Neuron (in vitro differentiated cells): ENCODE measurements around the gene ATP5MG.
"Not testable (repeated sequence)": the region's sequence is repeated elsewhere in the genome, so short reads cannot be mapped to it uniquely, and the experiment has no call there.

ENCODE experiments used
- H2AFZ ChIP-seq: one replicate; pipeline ENCODE4 v1.6.1; 2013; ENCODE audit warnings: low read depth, mild to moderate bottlenecking, inconsistent platforms, low read length, moderate library complexity
- H3K27me3 ChIP-seq: one replicate; pipeline ENCODE4 v1.6.1; 2013; ENCODE audit warnings: low read length; ENCODE audit not compliant: insufficient read depth
- H3K36me3 ChIP-seq: one replicate; pipeline ENCODE4 v1.6.1; 2013; ENCODE audit warnings: low read length; ENCODE audit not compliant: insufficient read depth
- H3K4me1 ChIP-seq: one replicate; pipeline ENCODE4 v1.6.1; 2013; ENCODE audit warnings: low read length; ENCODE audit not compliant: insufficient read depth
- H3K4me3 ChIP-seq: 2 replicates; pipeline ENCODE4 v1.5.1; 2013; ENCODE audit warnings: mild to moderate bottlenecking, low read length, moderate library complexity
- H3K9me3 ChIP-seq: one replicate; pipeline ENCODE4 v1.6.1; 2013; ENCODE audit warnings: low read length

Gene ATP5MG

DNA sequence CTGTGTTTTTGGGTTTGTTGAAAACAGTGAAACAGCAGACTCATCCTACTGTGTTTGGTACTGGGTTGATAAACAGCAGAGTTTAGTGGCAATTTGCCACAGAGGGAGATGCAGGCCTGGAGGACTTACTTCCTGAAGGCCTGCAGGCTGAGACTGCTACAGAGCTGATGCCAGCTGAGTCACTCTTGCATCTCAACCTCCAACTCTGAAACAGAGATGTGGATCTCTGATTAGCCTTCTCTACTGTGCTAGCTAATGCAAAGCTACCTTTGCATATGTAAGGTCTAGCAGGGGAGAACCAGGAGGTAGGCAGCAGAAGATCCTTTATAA lies 14.3 kb downstream of the ATP5MG start:
- H3K4me3 ChIP-seq: no peak overlapping the region
- H3K9me3 ChIP-seq: no peaks in the 10 kb centered on the region
- peaks cover 4% of the 10 kb centered on the region for H3K36me3 ChIP-seq
- H2AFZ ChIP-seq: no peak overlapping the region
- H3K4me1 ChIP-seq: no peaks in the 10 kb centered on the region
- H3K27me3 ChIP-seq: no peaks in the 10 kb centered on the region

DNA sequence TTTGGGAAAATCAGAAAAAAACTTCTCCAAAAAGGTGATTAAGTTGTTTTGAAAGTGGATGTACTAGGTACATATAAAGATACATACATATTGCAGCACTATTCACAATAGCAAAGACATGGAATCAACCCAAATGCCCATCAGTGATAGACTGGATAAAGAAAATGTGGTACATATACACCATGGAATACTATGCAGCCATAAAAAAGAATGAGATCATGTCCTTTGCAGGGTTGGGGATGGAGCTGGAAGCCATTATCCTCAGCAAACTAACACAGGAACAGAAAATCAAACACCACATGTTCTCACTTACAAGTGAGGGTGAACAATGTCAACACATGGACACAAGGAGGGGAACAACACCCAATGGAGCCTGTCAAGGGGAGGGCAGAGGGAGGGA lies 15.5 kb downstream of the ATP5MG start:
- H3K4me1 ChIP-seq, H3K9me3 ChIP-seq, H3K4me3 ChIP-seq, H2AFZ ChIP-seq, H3K36me3 ChIP-seq, H3K27me3 ChIP-seq: not testable (repeated sequence)

- Histone ChIP-seq H3K36me3 (peaks cover 3% of the 10 kb centered on the region), H3K9me3 (no peaks in the 10 kb centered on the region), H3K4me3 (no peak overlapping the region), H3K4me1 (no peaks in the 10 kb centered on the region), H2AFZ (no peak overlapping the region), H3K27me3 (no peaks in the 10 kb centered on the region)
Observed at GRCh38 chr11:118417801-118418200, 16.4 kb downstream of the ATP5MG start.

GRCh38 chr11:118418766-118419165 lies 17.4 kb downstream of the ATP5MG start:
- no peak overlapping the region for H3K4me3 ChIP-seq
- H3K27me3 ChIP-seq: no peaks in the 10 kb centered on the region
- peaks cover 3% of the 10 kb centered on the region for H3K36me3 ChIP-seq
- no peaks in the 10 kb centered on the region for H3K4me1 ChIP-seq
- no peak overlapping the region for H2AFZ ChIP-seq
- H3K9me3 ChIP-seq: no peaks in the 10 kb centered on the region

DNA sequence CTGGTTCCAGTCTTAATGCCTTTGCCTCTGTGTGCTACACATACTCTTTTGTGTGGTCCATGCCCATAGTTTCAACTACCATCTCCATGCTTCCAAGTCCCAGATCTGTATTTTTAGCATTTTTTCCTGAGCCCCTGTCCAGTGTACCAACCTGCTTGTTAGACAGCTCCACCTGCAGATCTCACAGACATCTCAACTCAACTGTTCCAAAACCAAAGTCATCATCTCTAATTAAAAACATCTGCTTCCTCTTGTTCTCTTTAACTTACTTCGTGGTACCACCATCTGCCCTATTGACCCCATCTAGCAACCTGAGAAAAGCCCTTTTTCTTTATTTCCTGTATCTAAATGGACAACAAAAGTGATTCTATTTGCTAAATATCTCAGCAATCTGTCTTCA lies 26.3 kb downstream of the ATP5MG start:
- Histone ChIP-seq H3K9me3 (no peaks in the 10 kb centered on the region), H2AFZ (no peak overlapping the region), H3K4me3 (no peak overlapping the region), H3K27me3 (no peaks in the 10 kb centered on the region), H3K4me1 (no peaks in the 10 kb centered on the region), H3K36me3 (no peaks in the 10 kb centered on the region)

DNA sequence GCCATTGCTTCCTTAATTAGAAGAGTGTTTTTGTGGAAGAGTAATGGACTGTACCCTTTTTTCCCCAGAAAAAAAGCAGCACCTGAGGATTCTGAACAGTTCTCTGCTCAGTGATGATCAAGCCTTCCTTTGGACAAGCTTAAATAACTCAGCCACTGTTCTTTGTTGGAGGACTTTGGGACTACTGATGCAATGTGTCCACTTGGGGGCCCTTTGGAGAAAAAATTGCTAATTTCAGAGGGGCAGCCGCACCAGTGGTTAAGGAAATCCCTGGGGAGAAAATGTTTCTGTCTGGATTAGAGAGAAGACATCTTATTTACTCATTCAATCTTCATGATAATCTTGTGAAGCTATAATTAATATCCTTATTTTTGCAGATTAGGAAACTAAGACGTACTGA lies 29.6 kb downstream of the ATP5MG start:
- Histone ChIP-seq H3K4me1 (peaks cover 6% of the 10 kb centered on the region), H3K27me3 (no peaks in the 10 kb centered on the region), H3K4me3 (no peak overlapping the region), H3K36me3 (no peaks in the 10 kb centered on the region), H3K9me3 (no peaks in the 10 kb centered on the region), H2AFZ (no peak overlapping the region)

GRCh38 chr11:118434123-118434552 lies 32.7 kb downstream of the ATP5MG start:
- no peaks in the 10 kb centered on the region for H3K36me3 ChIP-seq
- H3K27me3 ChIP-seq: no peaks in the 10 kb centered on the region
- H3K9me3 ChIP-seq: no peaks in the 10 kb centered on the region
- peak overlapping the region; percentile 64 for H3K4me3 ChIP-seq
- peaks cover 18% of the 10 kb centered on the region for H3K4me1 ChIP-seq
- peak overlapping the region; percentile 75 for H2AFZ ChIP-seq

- Histone ChIP-seq H3K4me1 (peaks cover 24% of the 10 kb centered on the region), H3K9me3 (no peaks in the 10 kb centered on the region), H3K4me3 (peak overlapping the region; percentile 64), H3K36me3 (no peaks in the 10 kb centered on the region), H2AFZ (peak overlapping the region; percentile 75), H3K27me3 (no peaks in the 10 kb centered on the region)
Observed at GRCh38 chr11:118434553-118435289, 33.3 kb downstream of the ATP5MG start.

DNA sequence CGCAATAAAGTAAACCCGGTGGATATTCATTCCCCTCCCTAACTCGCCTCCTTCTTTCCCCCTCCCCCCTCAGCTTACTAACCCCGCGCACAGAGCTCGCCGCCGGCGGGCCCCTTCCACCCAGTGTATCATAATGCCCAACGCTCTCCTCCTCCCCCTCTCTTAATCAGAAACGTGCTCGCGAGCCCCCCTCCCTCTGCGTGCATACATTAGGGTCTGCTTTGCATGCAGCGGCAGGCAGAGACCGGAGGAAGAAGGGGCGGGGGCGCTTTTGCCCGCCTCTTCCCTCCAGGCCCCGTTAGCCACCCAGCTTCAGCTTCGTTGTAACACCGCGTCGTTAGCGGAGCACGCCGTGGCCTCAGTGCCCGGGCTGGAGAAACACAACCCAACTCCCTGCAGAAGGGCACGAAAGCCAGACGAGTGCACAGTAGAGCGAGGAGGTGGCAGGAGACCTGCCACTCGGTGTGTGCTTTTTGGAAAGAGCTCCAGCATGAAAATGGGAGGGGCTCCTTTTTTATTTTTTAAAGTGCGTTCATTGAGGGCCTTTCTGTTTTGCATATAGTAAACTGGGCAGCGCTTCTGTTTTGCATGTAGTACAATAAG lies 34.0 kb downstream of the ATP5MG start:
- H3K27me3 ChIP-seq: no peaks in the 10 kb centered on the region

GRCh38 chr11:118435893-118436624 lies 34.7 kb downstream of the ATP5MG start, which contains the start of gene KMT2A:
Gene KMT2A (plus strand): TSS chr11:118436492. CDS start chr11:118436513, 21 bp downstream.
- H3K27me3 ChIP-seq: no peaks in the 10 kb centered on the region
- H2AFZ ChIP-seq: peak within 1 kb of the TSS; percentile 75
- peaks cover 6% of the 10 kb centered on the region for H3K36me3 ChIP-seq
- peaks cover 34% of the 10 kb centered on the region for H3K4me1 ChIP-seq
- H3K9me3 ChIP-seq: no peaks in the 10 kb centered on the region
- H3K4me3 ChIP-seq: peak within 1 kb of the TSS; percentile 94

More for the DNA sequence above, 34.0 kb downstream of the ATP5MG start:
- peak overlapping the region; percentile 64 for H3K4me3 ChIP-seq
- peaks cover 30% of the 10 kb centered on the region for H3K4me1 ChIP-seq
- H3K9me3 ChIP-seq: no peaks in the 10 kb centered on the region
- peak overlapping the region; percentile 75 for H2AFZ ChIP-seq
- peaks cover 6% of the 10 kb centered on the region for H3K36me3 ChIP-seq

DNA sequence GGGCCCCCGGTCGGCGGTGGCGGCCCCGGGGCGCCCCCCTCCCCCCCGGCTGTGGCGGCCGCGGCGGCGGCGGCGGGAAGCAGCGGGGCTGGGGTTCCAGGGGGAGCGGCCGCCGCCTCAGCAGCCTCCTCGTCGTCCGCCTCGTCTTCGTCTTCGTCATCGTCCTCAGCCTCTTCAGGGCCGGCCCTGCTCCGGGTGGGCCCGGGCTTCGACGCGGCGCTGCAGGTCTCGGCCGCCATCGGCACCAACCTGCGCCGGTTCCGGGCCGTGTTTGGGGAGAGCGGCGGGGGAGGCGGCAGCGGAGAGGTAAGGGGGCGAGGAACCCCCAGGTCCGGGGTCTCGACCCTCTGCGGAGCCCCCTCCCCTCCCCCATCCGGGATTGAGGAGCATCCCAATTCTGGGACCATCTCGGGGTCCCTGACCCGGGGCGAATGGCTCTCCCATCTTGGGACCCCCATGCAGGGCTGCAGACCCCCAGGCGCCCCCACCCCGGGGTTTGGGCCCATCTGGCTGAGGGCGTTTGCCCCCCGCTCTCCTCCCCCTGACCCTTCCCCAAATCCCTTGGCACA lies 35.3 kb downstream of the ATP5MG start:
- Histone ChIP-seq H2AFZ (no peak overlapping the region), H3K36me3 (peaks cover 8% of the 10 kb centered on the region), H3K4me3 (peak overlapping the region; percentile 94), H3K27me3 (no peaks in the 10 kb centered on the region), H3K9me3 (no peaks in the 10 kb centered on the region), H3K4me1 (peaks cover 35% of the 10 kb centered on the region)

- H3K4me3 ChIP-seq: peak overlapping the region; percentile 94
- H3K27me3 ChIP-seq: no peaks in the 10 kb centered on the region
- no peak overlapping the region for H2AFZ ChIP-seq
- peaks cover 40% of the 10 kb centered on the region for H3K4me1 ChIP-seq
- H3K9me3 ChIP-seq: no peaks in the 10 kb centered on the region
- H3K36me3 ChIP-seq: peaks cover 12% of the 10 kb centered on the region
Observed at GRCh38 chr11:118437208-118438125, 36.1 kb downstream of the ATP5MG start.
